Breast epithelium (tissue), 4 donors: Measurements from ENCODE around the gene RNF125. TPM values are rescaled to one million over a fixed set of nuclear protein-coding genes. Genes with fewer than 3 reads are reported as not detected.

Experiments used
- DNase-seq, 2 donors: peaks; one replicate each; pipeline ENCODE4 v3.0.0-alpha.2; 2019; ENCODE audit warnings: low spot score in 2 of 2
- H3K27ac ChIP-seq, 2 donors: fragments of 200-600 bp; sonication (generic) in 1 of 2; one replicate each; pipeline ENCODE4 v1.5.1; 2016 to 2019; ENCODE audit warnings: mild to moderate bottlenecking in 1 of 2
- H3K27me3 ChIP-seq, 2 donors: fragments of 200-600 bp; sonication (generic) in 1 of 2; one replicate each; pipeline versions ENCODE4 v1.5.1 to v1.6.0; 2017 to 2019; ENCODE audit warnings: control low read depth in 1 of 2, mild to moderate bottlenecking in 1 of 2
- H3K36me3 ChIP-seq: fragments of 200-600 bp; one replicate; pipeline ENCODE4 v1.5.1; 2019
- H3K4me1 ChIP-seq, 2 donors: fragments of 200-600 bp; sonication (generic); one replicate each; pipeline ENCODE4 v1.5.1; 2016 to 2019; ENCODE audit warnings: control low read depth in 1 of 2
- H3K4me3 ChIP-seq, 3 donors: fragments of 200-600 bp; sonication (generic); 1 replicate in 2 of 3; 2 replicates in 1 of 3; pipeline ENCODE4 v1.5.1; 2016 to 2019; ENCODE audit warnings: mild to moderate bottlenecking in 3 of 3, moderate library complexity in 2 of 3
- H3K9me3 ChIP-seq, 2 donors: fragments of 200-600 bp; sonication (generic) in 1 of 2; one replicate each; pipeline ENCODE4 v1.5.1; 2016 to 2019; ENCODE audit warnings: control low read depth in 1 of 2
- CTCF ChIP-seq, 3 donors: fragments of 450-650 bp; IDR thresholded peaks; one replicate each; pipeline ENCODE4 v1.5.1; 2016 to 2017; ENCODE audit warnings: antibody characterized with exemption in 3 of 3, mild to moderate bottlenecking in 3 of 3, moderate library complexity in 3 of 3
- POLR2A ChIP-seq: fragments of 450-650 bp; IDR thresholded peaks from one replicate; pipeline ENCODE4 v1.6.1; 2016; ENCODE audit warnings: antibody characterized with exemption, mild to moderate bottlenecking, moderate library complexity
- POLR2AphosphoS5 ChIP-seq, 3 donors: sonication (generic); formaldehyde crosslinking; IDR thresholded peaks; one replicate each; pipeline ENCODE4 v1.6.1; 2017; ENCODE audit warnings: antibody characterized with exemption in 3 of 3
- intact Hi-C: fragments of 100-400 bp; cut with DNase I; formaldehyde crosslinking; loops from one replicate; pipeline ENCODE4 v1.15.1; 2023; ENCODE audit warnings: low total_unique reads
- total RNA-seq, 3 donors: library from RNA; depleted of rRNA; stranded (reverse); fragments of >200 nt; gene quantifications; one replicate each; pipeline ENCODE4 v1.1.0, GENCODE V29; 2016

The RNF125 gene
- total RNA-seq, 3 donors from 2014 or later = 4.5 to 9.3 (median 7.2) TPM

- Histone ChIP-seq H3K27ac (no peak overlapping the region), H3K4me3 (no peak overlapping the region), H3K27me3 (no peaks in the 10 kb centered on the region), H3K9me3 (peaks cover 23 to 40% of the 10 kb centered on the region in 2 donors), H3K4me1 (no peaks in the 10 kb centered on the region), H3K36me3 (no peaks in the 10 kb centered on the region)
- DNase-seq = no peak
- peak; percentile 23 to 36 (median 23) for TF ChIP-seq CTCF (IDR thresholded peaks at IDR 0.05)
- no peak for TF ChIP-seq POLR2AphosphoS5 (IDR thresholded peaks at IDR 0.05)
- intact Hi-C loops = no loop called here
These were observed 41.3 kb upstream of the RNF125 start for GRCh38 chr18:31977270-31977872.

GRCh38 chr18:31978616-31979015 is 40.0 kb upstream of the RNF125 start:
- TF ChIP-seq CTCF (IDR thresholded peaks at IDR 0.05) (no peak), POLR2AphosphoS5 (IDR thresholded peaks at IDR 0.05) (no peak), POLR2A (no peak)
- intact Hi-C loops = no loop called here
- DNase-seq = no peak
- no peaks in the 10 kb centered on the region for H3K27me3 ChIP-seq
- H3K4me3 ChIP-seq = no peak overlapping the region
- peaks cover 15 to 28% of the 10 kb centered on the region in 2 donors for H3K9me3 ChIP-seq
- H3K27ac ChIP-seq = no peak overlapping the region
- H3K36me3 ChIP-seq = no peaks in the 10 kb centered on the region
- no peaks in the 10 kb centered on the region for H3K4me1 ChIP-seq

DNA sequence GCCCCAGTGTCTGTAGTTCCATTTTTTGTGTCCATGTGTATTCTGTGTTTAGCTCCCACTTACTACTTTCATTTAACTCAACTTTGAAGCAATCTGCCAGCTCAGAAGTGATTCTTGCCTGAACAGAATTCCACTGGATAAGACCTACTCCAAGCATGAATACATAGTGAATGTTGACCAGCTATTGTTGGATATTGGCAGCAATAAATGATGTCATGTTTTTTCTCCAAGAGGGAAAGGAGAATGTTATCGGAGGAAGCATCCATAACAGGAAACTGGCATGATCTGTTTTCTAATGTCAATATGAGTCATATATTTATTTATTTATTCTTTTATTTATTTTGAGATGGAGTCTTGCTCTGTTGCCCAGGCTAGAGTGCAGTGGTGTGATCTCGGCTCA is 38.9 kb upstream of the RNF125 start:
- TF ChIP-seq POLR2AphosphoS5 (IDR thresholded peaks at IDR 0.05) (no peak), POLR2A (no peak), CTCF (IDR thresholded peaks at IDR 0.05) (no peak)
- Histone ChIP-seq H3K36me3 (no peaks in the 10 kb centered on the region), H3K4me1 (no peaks in the 10 kb centered on the region), H3K27me3 (no peaks in the 10 kb centered on the region), H3K9me3 (peaks cover 9 to 18% of the 10 kb centered on the region in 2 donors), H3K27ac (no peak overlapping the region), H3K4me3 (no peak overlapping the region)
- intact Hi-C loops = no loop called here
- DNase-seq = no peak

DNA sequence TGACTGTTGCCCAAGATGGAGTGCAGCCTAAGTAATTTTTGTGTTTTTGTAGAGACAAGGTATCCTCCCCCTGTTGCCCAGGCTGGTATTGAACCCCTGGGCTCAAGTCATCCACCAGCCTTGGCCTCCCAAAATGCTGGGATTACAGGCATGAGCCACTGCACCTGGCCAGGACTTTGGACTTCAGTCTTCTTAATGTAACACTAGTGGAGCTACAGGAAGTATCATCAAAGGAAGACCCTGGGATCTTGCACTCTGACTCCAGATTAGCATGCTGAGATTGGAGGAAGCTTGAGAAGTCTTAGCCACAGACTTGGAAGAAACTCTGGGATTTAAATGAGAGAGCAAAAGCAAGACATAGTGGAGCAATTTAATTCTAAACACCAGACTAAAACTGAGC is 37.8 kb upstream of the RNF125 start:
- Histone ChIP-seq H3K4me1 (no peaks in the 10 kb centered on the region), H3K27me3 (no peaks in the 10 kb centered on the region), H3K9me3 (peaks cover 5 to 14% of the 10 kb centered on the region in 2 donors), H3K27ac (no peak overlapping the region), H3K4me3 (no peak overlapping the region), H3K36me3 (no peaks in the 10 kb centered on the region)
- intact Hi-C loops = no loop called here
- TF ChIP-seq POLR2A (no peak), CTCF (IDR thresholded peaks at IDR 0.05) (no peak), POLR2AphosphoS5 (IDR thresholded peaks at IDR 0.05) (no peak)
- no peak for DNase-seq

DNA sequence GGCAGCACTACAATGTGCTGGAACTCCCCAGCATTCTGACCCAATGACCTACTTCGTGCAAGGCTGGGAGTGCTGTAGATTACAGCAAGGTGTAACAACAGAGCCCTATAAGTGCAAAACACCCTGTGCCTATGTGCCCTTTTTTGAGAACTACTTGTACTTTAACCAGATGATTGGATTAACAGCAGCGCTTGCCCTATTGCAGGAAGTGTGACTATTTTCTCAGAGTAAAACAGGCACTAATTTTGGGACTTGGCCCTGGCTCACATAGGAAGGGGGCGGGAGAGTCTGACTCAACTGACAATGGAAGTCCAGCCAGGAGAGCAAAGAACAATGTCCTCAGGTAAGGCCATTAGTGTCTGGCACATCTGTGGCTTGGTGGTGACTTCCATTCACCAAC is 35.6 kb upstream of the RNF125 start:
- H3K27ac ChIP-seq = peak overlapping the region in 1 of 2 donors; percentile 44
- peaks cover 5 to 10% of the 10 kb centered on the region in 2 donors for H3K9me3 ChIP-seq
- no peak for DNase-seq
- intact Hi-C loops = no loop called here
- no peaks in the 10 kb centered on the region for H3K27me3 ChIP-seq
- TF ChIP-seq POLR2A (no peak), CTCF (IDR thresholded peaks at IDR 0.05) (no peak), POLR2AphosphoS5 (IDR thresholded peaks at IDR 0.05) (peak in 1 of 3 donors; percentile 22)
- no peaks in the 10 kb centered on the region for H3K36me3 ChIP-seq
- no peaks in the 10 kb centered on the region for H3K4me1 ChIP-seq
- H3K4me3 ChIP-seq = no peak overlapping the region
